ENCODE measurements around the gene LAMTOR3. TPM values are rescaled to one million over a fixed set of nuclear protein-coding genes. Genes with fewer than 3 reads are reported as not detected.

The LAMTOR3 gene
- total and polyA plus RNA-seq, 12 donors = 29.0 to 37.4 (median 33.9) TPM

GRCh38 chr4:99838927-99839326 is 55.3 kb downstream of the LAMTOR3 start:
- WGBS, 2 donors = 84 to 89% methylated on average over 2 of the region's 2 CpGs
- intact Hi-C loops (cut with DNase I) = no loop called here
- H3K36me3 ChIP-seq = peaks cover 0 to 50% (median 0%) of the 10 kb centered on the region in 9 donors
- peaks cover 0 to 5% (median 0%) of the 10 kb centered on the region in 9 donors for H3K4me1 ChIP-seq
- H3K27me3 ChIP-seq = no peaks in the 10 kb centered on the region
- DNase-seq (no peak), ATAC-seq (no peak)
- H3K4me3 ChIP-seq = no peak overlapping the region
- H3K27ac ChIP-seq = no peak overlapping the region
- H3K9me3 ChIP-seq = no peaks in the 10 kb centered on the region
- TF ChIP-seq CTCF (IDR thresholded peaks at IDR 0.05) = no peak

GRCh38 chr4:99835942-99836341 is 58.3 kb downstream of the LAMTOR3 start:
- 92 to 97% methylated on average over 2 of the region's 2 CpGs for WGBS, 2 donors

GRCh38 chr4:99834569-99834968 is 59.7 kb downstream of the LAMTOR3 start:
- H3K27me3 ChIP-seq = no peaks in the 10 kb centered on the region
- 91 to 93% methylated on average over 7 of the region's 7 CpGs for WGBS, 2 donors
- no peak overlapping the region for H3K27ac ChIP-seq
- no peaks in the 10 kb centered on the region for H3K9me3 ChIP-seq
- TF ChIP-seq CTCF (IDR thresholded peaks at IDR 0.05) = no peak
- ATAC-seq (no peak), DNase-seq (no peak)
- no peaks in the 10 kb centered on the region for H3K4me1 ChIP-seq
- H3K4me3 ChIP-seq = no peak overlapping the region
- intact Hi-C loops (cut with DNase I) = no loop called here
- H3K36me3 ChIP-seq = peaks cover 0 to 29% (median 0%) of the 10 kb centered on the region in 9 donors

More at GRCh38 chr4:99835942-99836341, 58.3 kb downstream of the LAMTOR3 start:
- no peaks in the 10 kb centered on the region for H3K4me1 ChIP-seq
- no peak for TF ChIP-seq CTCF (IDR thresholded peaks at IDR 0.05)
- H3K9me3 ChIP-seq = no peaks in the 10 kb centered on the region
- intact Hi-C loops (cut with DNase I) = no loop called here
- no peak for DNase-seq
- H3K27me3 ChIP-seq = no peaks in the 10 kb centered on the region
- peaks cover 0 to 33% (median 0%) of the 10 kb centered on the region in 9 donors for H3K36me3 ChIP-seq
- no peak overlapping the region for H3K4me3 ChIP-seq
- no peak for ATAC-seq
- no peak overlapping the region for H3K27ac ChIP-seq

GRCh38 chr4:99833756-99834155 is 60.5 kb downstream of the LAMTOR3 start:
- no peaks in the 10 kb centered on the region for H3K9me3 ChIP-seq
- intact Hi-C loops (cut with DNase I) = no loop called here
- no peak for DNase-seq
- H3K36me3 ChIP-seq = peaks cover 0 to 29% (median 0%) of the 10 kb centered on the region in 9 donors
- WGBS, 2 donors = 79 to 93% methylated on average over 5 of the region's 5 CpGs
- no peaks in the 10 kb centered on the region for H3K4me1 ChIP-seq
- H3K27me3 ChIP-seq = no peaks in the 10 kb centered on the region
- H3K27ac ChIP-seq = no peak overlapping the region
- no peak for ATAC-seq
- no peak for TF ChIP-seq CTCF (IDR thresholded peaks at IDR 0.05)
- no peak overlapping the region for H3K4me3 ChIP-seq
